Kidney glomerular epithelial cell (primary cell): ENCODE results near the gene MCF2L.

Source experiments
- DNase-seq: peaks from one replicate; lab custom pipeline; 2025; lab: John Stamatoyannopoulos, UW

Gene MCF2L

GRCh38 chr13:112962911-112963625 lies 5.9 kb upstream of the MCF2L start:
- DNase-seq, result no peak

- no peak for DNase-seq
Measured at GRCh38 chr13:112963641-112964040, 5.4 kb upstream of the MCF2L start.

GRCh38 chr13:112964971-112965492 lies 4.0 kb upstream of the MCF2L start:
- no peak for DNase-seq

GRCh38 chr13:112965573-112966115 lies 3.4 kb upstream of the MCF2L start:
- no peak for DNase-seq

GRCh38 chr13:112966776-112967175 lies 2.2 kb upstream of the MCF2L start:
- no peak for DNase-seq

DNA sequence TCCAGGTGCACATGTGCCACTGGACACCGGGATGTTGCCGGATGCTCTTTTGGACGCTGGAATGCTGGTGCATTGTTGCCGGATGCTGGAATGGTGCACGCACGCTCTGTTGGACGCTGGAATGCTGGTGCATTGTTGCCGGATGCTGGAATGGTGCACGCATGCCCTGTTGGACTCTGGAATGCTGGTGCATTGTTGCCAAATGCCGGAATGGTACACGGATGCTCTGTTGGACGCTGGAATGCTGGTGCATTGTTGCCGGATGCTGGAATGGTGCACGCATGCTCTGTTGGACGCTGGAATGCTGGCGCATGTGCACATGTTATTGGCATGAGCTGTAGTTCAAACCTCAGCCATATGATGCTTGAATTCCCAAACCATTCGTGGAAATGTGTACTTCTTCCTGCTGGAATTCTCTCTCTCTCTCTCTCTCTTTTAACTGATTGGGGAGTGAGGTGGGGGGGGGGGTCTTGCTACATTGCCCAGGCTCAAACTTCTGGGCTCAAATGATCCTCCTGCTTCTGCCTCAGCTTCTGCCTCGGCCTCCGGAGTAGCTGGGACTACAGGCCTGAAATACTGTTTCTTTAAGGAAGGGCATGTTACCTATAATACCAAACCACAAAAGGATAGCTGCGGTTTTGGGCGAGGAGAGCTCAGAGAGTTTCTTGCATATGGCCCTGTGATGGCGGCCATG lies 1.2 kb upstream of the MCF2L start:
- no peak for DNase-seq

DNA sequence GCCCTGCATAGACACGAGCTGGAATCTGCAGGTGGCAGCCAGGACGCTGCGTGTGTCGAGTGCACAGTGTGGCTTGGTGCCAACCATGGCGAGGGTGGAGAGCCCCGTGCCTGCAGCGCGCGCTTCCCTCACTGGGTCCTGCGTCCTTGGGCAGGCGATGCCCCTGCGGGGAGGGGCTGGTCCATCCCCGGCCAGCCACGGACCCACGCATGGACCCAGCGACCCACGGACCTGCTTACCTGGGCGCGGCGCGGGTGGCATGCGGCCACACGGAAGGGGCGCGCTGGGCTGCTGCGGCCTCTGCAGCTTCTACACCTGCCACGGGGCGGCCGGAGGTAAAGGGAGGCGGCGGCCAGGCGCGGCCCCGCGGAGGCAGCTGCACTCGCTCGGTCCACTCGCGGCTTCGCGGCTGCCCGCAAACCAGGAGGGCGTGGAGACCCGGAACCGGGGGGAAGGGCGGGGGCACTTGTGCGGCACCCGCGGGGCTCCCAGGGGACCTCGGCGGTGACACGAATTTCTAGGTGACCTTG lies 569 bp upstream of the MCF2L start:
- no peak for DNase-seq

- no peak for DNase-seq
Measured at GRCh38 chr13:112969692-112970338, 801 bp downstream of the MCF2L start.

DNA sequence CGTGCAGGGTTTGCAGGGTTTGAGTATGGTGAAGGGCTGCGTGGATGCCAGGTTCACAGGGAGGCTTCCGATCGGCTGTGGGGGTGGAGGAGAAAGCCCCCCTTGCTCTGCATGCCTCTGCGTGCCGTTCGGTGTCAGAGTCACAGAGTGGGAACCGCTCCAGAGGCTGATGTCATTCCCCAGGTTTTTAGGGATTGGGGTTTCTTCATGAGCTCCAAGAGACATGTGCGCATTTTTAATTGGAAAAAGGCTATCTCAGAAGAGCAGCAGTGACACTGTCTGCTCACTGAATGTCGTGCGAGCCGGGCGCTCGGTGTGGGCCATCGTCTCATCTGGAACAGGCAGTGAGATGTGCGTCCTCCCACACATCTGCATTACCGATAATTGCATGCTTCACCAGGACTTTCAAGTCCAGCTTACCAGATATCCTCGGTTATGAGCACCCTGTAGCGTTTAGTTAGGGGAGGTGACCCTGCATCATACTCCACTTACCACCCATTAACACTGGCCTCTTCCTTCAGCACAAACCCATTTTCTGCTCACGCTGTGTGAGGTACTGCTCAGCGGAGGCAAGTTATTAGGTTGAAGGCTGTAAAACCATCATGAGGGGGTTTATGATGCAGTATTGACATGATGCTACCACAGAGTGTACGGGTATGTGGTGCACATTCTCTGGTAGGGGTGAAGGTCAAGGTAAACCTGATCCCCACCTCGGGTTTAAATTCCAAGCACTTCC lies 1.7 kb downstream of the MCF2L start:
- DNase-seq, result no peak

DNA sequence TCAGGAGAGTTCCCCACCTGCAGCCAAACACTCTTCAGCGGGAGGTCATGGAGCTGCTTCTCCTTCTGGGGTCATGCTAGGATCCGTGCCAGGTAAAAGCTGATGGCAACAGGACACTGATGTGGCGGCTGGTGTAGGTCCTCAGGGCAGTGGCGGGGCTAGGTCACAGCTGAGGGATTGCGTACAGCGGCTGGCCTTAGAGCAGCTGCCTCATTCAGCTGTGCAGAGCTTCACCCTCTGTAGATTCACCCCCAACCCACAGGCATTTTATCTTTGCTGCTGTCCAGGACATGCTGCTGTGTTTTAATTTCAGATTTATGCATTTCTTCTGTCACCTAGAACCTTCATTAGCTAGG lies 2.3 kb downstream of the MCF2L start:
- no peak for DNase-seq

DNA sequence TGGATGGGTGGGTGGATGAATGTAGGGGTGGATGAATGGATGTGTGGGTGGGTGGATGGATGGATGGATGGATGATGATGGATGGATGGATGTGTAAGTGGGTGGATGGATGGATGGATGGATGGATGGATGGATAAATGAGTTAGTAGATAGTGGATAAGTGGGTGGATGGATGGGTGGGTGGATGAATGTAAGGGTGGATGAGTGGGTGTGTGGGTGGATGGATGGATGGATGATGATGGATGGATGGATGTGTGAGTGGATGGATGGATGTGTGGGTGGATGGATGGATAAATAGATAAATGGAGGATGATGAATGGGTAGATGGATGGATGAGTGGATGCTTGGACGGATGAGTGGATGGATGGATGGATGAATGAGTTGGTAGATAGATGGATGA lies 3.2 kb downstream of the MCF2L start:
- no peak for DNase-seq

DNA sequence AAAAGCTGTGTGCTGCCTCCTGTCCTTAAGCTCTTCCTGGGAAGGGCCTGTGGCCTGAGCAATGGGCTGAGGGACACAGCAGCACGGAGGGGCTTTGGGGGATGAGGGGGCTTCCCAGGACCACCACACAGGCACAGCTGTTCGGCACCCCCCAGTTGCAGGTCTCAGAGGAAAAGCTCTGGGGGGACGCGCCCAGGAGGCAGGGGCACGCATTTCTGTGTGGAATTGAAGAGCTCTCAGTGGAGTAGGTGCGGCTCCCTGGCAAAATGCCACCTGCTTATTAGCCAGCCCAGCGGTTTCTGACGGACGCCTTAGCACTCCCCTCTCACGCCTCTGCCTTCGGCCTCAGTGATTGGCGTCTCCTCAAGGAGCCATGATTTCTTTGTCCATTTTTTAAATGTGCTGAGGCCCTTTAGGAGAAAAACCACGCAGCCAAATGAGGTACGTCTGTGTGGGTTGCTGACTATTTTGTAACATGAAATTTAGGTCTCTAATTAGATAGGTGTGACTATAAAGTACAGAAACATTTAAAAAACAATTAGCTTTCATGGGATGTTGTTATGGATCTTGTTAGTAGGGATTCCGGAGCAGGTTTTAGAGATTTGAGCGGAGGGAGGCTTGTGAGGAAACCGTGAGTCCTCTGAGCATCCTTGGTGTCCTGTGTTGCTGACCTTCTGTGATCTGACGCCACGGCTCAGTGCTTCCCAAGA lies 4.0 kb downstream of the MCF2L start:
- no peak for DNase-seq

DNA sequence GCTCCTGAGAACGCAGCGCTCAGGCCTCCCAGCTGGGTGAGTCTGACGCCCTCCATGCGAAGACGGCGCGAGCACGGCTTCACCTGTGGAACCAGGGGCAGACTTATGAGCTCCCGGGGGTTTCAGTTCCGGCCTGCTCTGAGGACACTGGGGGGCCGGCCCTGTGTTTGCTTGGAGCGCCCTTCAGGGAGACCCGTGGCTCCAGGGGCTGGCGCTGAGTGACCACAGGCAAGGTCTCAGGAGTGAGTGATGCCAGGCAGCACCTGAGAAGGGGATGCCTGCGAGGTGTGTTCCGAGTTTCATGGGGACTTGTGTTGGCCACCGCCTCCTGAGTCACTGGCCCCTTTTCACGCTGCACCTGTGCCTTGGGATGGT lies 4.5 kb downstream of the MCF2L start:
- no peak for DNase-seq

DNA sequence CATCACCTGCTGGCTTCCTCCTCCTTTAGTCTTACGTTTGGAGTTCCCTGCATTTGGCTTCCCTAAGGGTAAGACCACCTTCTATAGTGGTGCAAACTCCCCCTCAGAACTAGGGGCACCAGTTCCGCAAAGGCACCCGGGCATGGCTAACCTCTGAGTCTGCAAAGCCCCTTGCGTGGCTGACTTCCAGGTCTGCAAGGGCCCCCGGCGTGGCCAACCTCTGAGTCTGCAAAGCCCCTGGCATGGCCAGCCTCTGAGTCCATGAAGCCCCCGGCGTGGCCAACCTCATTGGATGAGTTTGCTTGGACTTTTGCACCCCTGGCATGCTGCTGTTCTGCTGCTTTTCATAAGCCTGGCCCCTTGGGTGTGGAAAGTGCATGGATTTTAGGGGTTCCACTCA lies 5.1 kb downstream of the MCF2L start:
- no peak for DNase-seq

DNA sequence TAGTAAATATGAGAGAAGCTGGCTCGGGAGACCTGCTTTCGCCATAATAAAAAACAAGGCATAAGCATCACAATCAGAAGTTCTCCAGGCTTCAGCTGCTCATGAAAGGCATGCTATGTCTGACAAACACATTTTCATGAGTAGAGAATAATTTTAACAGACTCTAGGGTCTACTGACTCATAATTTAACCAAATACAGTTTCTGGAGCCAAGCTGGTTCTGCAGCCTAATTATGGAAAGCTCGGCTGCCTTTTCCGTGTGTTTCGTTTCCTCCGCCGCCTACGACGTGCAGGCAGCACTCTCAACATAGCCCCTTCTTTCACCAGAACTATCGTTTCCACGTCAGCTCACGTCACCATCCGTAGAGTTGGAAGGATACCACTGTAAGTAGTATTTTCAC lies 5.7 kb downstream of the MCF2L start:
- no peak for DNase-seq

DNA sequence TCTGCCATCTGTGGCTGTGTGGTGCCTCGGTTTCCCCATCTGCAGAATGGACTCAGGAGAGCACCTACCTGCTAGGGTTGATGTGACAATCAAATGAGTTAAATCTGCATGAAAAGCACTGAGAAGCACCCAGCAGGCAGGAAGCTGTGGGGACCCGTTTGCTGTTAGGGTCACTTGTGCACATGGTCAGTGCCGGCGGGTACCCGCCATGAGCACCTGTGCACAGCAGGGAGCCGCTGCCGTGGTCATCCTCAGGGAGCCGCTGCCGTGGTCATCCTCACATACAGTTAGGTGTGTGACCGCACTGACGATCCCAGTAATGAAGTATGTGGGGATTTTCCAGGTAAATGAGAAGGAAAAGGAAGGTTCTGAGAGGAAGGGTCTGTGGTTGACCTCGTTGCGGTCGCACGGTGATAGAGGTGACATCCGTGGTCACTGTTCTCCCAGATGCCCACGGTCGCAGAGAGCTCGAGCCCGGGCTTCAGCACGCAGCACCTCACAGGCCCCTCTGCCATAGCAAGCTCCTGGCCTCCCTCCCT lies 6.5 kb downstream of the MCF2L start:
- DNase-seq, result no peak

DNA sequence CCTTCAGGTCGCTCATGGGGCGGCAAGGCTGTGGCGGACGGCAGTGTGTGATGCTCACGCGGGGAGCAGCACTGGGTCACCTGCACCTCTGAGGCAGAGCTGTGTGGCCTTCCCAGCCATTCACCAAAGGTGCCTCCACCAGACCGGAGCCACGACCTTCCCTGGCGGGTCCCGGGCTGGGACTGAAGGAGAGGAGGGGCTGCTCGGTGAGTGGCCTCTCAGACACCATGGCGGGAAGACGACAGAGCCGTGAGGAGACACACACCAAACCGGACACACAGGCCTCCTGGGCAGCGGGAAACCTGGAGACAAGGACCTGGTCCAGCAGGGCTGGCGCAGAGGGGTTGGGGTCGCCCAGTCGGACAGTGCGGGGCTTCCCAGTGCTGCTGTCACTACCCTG lies 7.5 kb downstream of the MCF2L start:
- DNase-seq, result no peak

- DNase-seq, result no peak
Measured at GRCh38 chr13:112977091-112977490, 8.1 kb downstream of the MCF2L start.

DNA sequence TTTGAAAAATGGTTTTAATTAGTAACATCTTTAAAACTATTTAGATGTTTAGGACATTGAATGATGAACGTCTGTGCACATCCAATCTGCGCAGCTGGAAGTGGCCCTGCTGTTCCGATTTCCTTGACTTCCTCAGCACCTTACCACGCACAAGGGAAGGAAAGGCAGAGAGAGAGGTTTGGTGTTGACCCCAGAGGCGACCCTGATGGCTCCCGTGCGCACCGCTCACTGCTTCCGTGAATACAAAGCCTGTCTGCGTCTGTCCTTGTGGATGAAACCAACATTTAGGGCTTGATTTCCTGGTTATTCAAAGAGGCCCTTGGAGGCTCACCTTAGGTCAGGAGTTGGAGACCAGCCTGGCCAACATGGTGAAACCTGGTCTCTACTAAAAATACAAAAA lies 8.5 kb downstream of the MCF2L start:
- DNase-seq, result no peak

DNA sequence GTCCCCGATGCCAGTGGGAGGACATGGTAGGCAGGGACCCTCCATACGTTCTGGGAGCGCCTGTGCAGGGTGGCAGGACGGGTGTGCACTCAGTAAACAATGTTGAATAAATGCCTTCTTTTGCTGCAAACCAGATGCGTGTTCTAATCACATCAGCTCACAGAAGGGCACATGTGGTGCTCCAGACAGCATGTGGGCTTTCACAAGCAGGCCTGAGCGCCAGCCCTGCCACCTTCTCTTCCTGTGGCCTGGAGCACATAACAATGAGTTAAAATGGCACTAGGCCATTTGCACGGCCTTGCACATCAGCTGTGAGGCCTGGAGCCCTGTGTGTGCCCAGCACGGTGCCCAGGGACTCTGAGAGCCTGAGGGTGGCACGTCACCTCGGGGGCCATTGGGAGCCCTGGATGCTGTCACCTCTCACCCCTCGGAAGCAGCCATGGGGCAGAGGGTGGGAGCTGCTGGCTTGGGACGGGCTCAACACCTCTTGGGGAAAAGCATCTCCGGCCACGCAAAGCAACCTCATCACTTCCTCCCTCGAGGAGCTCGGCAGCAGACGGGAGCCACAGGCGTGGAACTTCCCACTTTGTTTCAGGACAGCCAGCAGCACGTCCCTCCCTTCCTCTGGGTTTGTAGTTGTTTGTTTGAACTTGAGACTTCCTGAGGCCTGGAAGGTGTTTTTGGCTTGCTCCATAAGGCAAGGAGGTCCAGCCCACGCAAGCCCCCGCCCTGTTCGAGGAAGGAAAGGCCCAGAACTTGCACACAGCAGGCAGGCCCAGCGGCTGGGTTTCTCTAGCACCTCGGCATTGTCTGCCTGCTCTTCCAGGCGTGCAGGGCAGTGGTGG lies 9.8 kb downstream of the MCF2L start:
- DNase-seq, result no peak
